Left ventricle myocardium inferior (tissue), 1 donor: ENCODE measurements around the gene HSPA12A. TPM values are rescaled to one million over a fixed set of nuclear protein-coding genes. Genes with fewer than 3 reads are reported as not detected.

Source experiments
- DNase-seq: peaks from one replicate; pipeline ENCODE4 v3.0.0-alpha.2; 2020
- H3K27ac ChIP-seq: fragments of 200-600 bp; replicated peaks from 2 replicates; pipeline ENCODE4 v1.8.0; 2021
- H3K27me3 ChIP-seq: fragments of 200-600 bp; 2 replicates; pipeline ENCODE4 v1.8.0; 2021; ENCODE audit warnings: low read depth
- H3K36me3 ChIP-seq: fragments of 200-600 bp; 2 replicates; pipeline ENCODE4 v1.8.0; 2021
- H3K4me1 ChIP-seq: fragments of 200-600 bp; 2 replicates; pipeline ENCODE4 v1.8.0; 2021
- H3K4me3 ChIP-seq: fragments of 200-600 bp; 2 replicates; pipeline ENCODE4 v1.8.0; 2021; ENCODE audit warnings: mild to moderate bottlenecking, moderate library complexity
- H3K9me3 ChIP-seq: fragments of 200-600 bp; replicated peaks from 2 replicates; pipeline ENCODE4 v1.8.0; 2021
- intact Hi-C: fragments of 100-400 bp; cut with micrococcal nuclease; formaldehyde crosslinking; loops from one replicate; pipeline ENCODE4 v1.11.0; 2022
- total RNA-seq: library from RNA; stranded (reverse); fragmentation: NEBNext Ultra II Directional; extraction: Animal tissue kit (Norgen Biotek cat#: 25700); gene quantifications from one replicate; pipeline ENCODE4 v1.2.1, GENCODE V29; 2021
- TF ChIP-seq, protein P1 (sequence below): fragments of 200-600 bp; IDR thresholded peaks from 2 replicates; pipeline ENCODE4 v1.8.0; 2021; ENCODE audit warnings: antibody characterized with exemption, mild to moderate bottlenecking, borderline replicate concordance
- donor health status: DM: no; HTN: yes; CAD: no; lungs with severe emphysema.

Gene HSPA12A
- total RNA-seq, 1 donor from 2014 or later: 15.0 TPM

DNA sequence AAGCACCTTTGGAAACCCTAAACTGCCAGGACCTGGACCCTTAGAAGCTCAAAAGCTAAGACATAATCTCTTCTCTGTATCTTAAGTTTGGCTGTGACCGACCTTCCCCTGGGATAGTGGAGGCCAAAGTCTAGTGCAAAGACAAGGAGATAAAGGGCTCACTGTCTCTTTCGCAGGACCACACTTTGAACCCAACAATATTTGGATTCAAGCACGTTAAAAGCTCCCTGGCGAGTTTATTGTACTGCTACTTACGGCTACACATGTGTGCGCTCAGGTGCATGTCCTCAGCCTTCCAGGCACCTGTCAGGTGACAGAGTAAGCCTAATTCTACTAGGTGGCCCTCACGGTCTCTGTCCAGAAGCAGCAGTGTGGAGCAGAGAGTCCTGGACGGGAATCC, 65.7 kb downstream of the HSPA12A start:
- Histone ChIP-seq H3K27ac (no peak overlapping the region), H3K27me3 (no peaks in the 10 kb centered on the region), H3K36me3 (peaks cover 38% of the 10 kb centered on the region), H3K4me1 (no peaks in the 10 kb centered on the region), H3K9me3 (no peaks in the 10 kb centered on the region), H3K4me3 (no peak overlapping the region)
- TF ChIP-seq, protein P1, sequence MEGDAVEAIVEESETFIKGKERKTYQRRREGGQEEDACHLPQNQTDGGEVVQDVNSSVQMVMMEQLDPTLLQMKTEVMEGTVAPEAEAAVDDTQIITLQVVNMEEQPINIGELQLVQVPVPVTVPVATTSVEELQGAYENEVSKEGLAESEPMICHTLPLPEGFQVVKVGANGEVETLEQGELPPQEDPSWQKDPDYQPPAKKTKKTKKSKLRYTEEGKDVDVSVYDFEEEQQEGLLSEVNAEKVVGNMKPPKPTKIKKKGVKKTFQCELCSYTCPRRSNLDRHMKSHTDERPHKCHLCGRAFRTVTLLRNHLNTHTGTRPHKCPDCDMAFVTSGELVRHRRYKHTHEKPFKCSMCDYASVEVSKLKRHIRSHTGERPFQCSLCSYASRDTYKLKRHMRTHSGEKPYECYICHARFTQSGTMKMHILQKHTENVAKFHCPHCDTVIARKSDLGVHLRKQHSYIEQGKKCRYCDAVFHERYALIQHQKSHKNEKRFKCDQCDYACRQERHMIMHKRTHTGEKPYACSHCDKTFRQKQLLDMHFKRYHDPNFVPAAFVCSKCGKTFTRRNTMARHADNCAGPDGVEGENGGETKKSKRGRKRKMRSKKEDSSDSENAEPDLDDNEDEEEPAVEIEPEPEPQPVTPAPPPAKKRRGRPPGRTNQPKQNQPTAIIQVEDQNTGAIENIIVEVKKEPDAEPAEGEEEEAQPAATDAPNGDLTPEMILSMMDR: no peak
- intact Hi-C loops: no loop called here
- DNase-seq: no peak

- peaks cover 35% of the 10 kb centered on the region for H3K36me3 ChIP-seq
- no peaks in the 10 kb centered on the region for H3K4me1 ChIP-seq
- H3K27ac ChIP-seq: no peak overlapping the region
- TF ChIP-seq, protein P1: no peak
- no peaks in the 10 kb centered on the region for H3K27me3 ChIP-seq
- no peaks in the 10 kb centered on the region for H3K9me3 ChIP-seq
- H3K4me3 ChIP-seq: no peak overlapping the region
- no peak for DNase-seq
- intact Hi-C loops: no loop called here
Observed at GRCh38 chr10:116676118-116676517, 66.2 kb downstream of the HSPA12A start.

DNA sequence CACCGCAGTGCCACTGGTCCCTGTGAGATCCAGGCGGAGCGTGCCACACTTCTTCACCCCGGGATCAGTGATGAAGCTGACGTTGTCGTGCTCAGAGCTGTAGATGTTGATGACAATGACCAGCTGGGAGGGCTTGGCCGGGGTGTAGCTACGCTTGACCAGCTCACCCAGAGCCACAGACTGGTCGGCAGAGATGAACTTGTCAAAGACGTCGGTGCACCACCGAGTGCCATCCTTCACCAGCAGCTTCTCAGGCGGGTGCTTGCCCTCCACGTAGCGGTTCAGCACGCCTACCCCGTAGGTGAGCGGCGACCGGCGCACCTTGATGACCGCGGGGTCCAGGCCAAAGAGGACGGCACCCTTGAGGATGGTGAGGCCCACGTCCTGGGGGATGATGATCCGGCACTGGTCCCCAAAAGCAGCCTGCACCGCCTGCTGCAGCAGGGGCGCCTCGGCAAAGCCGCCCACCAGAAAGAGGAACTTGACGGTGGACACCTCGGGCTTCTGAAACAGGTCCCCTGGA, 67.4 kb downstream of the HSPA12A start:
- peaks cover 32% of the 10 kb centered on the region for H3K36me3 ChIP-seq
- H3K27ac ChIP-seq: no peak overlapping the region
- H3K27me3 ChIP-seq: peaks cover 10% of the 10 kb centered on the region
- H3K4me1 ChIP-seq: no peaks in the 10 kb centered on the region
- TF ChIP-seq, protein P1: no peak
- H3K9me3 ChIP-seq: no peaks in the 10 kb centered on the region
- intact Hi-C loops: no loop called here
- DNase-seq: no peak
- no peak overlapping the region for H3K4me3 ChIP-seq

GRCh38 chr10:116673866-116674265, 68.5 kb downstream of the HSPA12A start:
- peaks cover 26% of the 10 kb centered on the region for H3K36me3 ChIP-seq
- TF ChIP-seq, protein P1: no peak
- H3K4me3 ChIP-seq: no peak overlapping the region
- DNase-seq: no peak
- peaks cover 4% of the 10 kb centered on the region for H3K4me1 ChIP-seq
- H3K27me3 ChIP-seq: peaks cover 20% of the 10 kb centered on the region
- no peaks in the 10 kb centered on the region for H3K9me3 ChIP-seq
- no peak overlapping the region for H3K27ac ChIP-seq
- intact Hi-C loops: no loop called here

DNA sequence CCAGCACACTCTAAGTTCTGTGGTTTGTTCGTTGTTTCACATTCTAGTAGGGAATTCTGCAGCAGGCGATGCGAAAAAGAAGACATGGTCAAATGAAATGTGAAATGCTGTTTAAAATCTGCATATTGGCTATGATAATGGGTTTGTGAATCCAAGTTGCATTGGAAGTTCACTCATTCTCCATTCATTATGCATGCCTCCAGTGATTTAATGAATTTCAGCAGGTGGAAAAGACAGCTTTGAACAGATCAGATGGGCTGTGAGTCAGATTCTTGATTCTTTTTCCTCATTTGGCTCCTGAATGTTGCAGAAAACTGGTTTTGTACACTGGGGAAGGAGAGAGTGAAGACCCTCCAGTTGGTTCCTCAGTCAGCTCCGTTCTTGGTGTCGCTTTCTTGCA, 69.5 kb downstream of the HSPA12A start:
- H3K9me3 ChIP-seq: no peaks in the 10 kb centered on the region
- no peak overlapping the region for H3K4me3 ChIP-seq
- H3K36me3 ChIP-seq: peaks cover 26% of the 10 kb centered on the region
- peaks cover 4% of the 10 kb centered on the region for H3K4me1 ChIP-seq
- TF ChIP-seq, protein P1: no peak
- no peak for DNase-seq
- no peak overlapping the region for H3K27ac ChIP-seq
- H3K27me3 ChIP-seq: peaks cover 27% of the 10 kb centered on the region
- intact Hi-C loops: no loop called here
